Stomach (tissue), 4 donors: Measurements from ENCODE around the gene TMEM120B.

ENCODE experiments used
- POLR2A ChIP-seq, 4 donors: fragments of 450-650 bp; IDR thresholded peaks; one replicate each; pipeline ENCODE4 v1.6.1; 2016; ENCODE audit warnings: antibody characterized with exemption in 4 of 4, control low read depth in 2 of 4, mild to moderate bottlenecking in 1 of 4, moderate library complexity in 1 of 4
- POLR2AphosphoS5 ChIP-seq, 3 donors: sonication (generic); formaldehyde crosslinking; IDR thresholded peaks; one replicate each; pipeline ENCODE4 v1.6.1; 2016; ENCODE audit warnings: antibody characterized with exemption in 3 of 3

GRCh38 chr12:121689430-121689829 lies 23.1 kb upstream of the TMEM120B start:
- TF ChIP-seq POLR2AphosphoS5 (IDR thresholded peaks at IDR 0.05): no peak
- TF ChIP-seq POLR2A (IDR thresholded peaks at IDR 0.05): no peak
